Spleen (tissue), 11 donors: ENCODE data around the gene GKN1. TPM values are rescaled to one million over a fixed set of nuclear protein-coding genes. Genes with fewer than 3 reads are reported as not detected.

ENCODE experiments used
- DNase-seq: peaks from one replicate; pipeline ENCODE4 v3.0.0-alpha.2; 2020
- H3K27ac ChIP-seq, 8 donors: fragments of 200-600 bp; sonication (generic) in 7 of 8; 1 replicate in 4 of 8; 2 replicates in 4 of 8; pipeline versions ENCODE4 v1.5.0 to v1.8.0; 2016 to 2021; ENCODE audit warnings: inconsistent platforms in 4 of 8, mild to moderate bottlenecking in 4 of 8, moderate library complexity in 1 of 8
- H3K27me3 ChIP-seq, 7 donors: fragments of 200-600 bp; sonication (generic) in 6 of 7; replicated peaks in 1 of 7; 1 replicate in 4 of 7; 2 replicates in 3 of 7; pipeline versions ENCODE4 v1.5.0 to v1.8.0; 2016 to 2021; ENCODE audit warnings: inconsistent platforms in 3 of 7, mild to moderate bottlenecking in 1 of 7
- H3K36me3 ChIP-seq, 6 donors: fragments of 200-600 bp; sonication (generic) in 5 of 6; 1 replicate in 4 of 6; 2 replicates in 2 of 6; pipeline versions ENCODE4 v1.5.0 to v1.8.0; 2016 to 2021; ENCODE audit warnings: inconsistent platforms in 2 of 6
- H3K4me1 ChIP-seq, 6 donors: fragments of 200-600 bp; sonication (generic) in 5 of 6; 1 replicate in 3 of 6; 2 replicates in 3 of 6; pipeline versions ENCODE4 v1.5.0 to v1.8.0; 2016 to 2021; ENCODE audit warnings: inconsistent platforms in 3 of 6
- H3K4me3 ChIP-seq, 8 donors: fragments of 200-600 bp; sonication (generic) in 7 of 8; 1 replicate in 4 of 8; 2 replicates in 4 of 8; pipeline versions ENCODE4 v1.5.0 to v1.8.0; 2016 to 2021; ENCODE audit warnings: inconsistent platforms in 4 of 8, mild to moderate bottlenecking in 4 of 8, moderate library complexity in 2 of 8
- H3K9me3 ChIP-seq, 8 donors: fragments of 200-600 bp; sonication (generic) in 7 of 8; 1 replicate in 4 of 8; 2 replicates in 4 of 8; pipeline versions ENCODE4 v1.5.0 to v1.8.0; 2016 to 2021; ENCODE audit warnings: inconsistent platforms in 4 of 8
- POLR2A ChIP-seq, 3 donors: fragments of 450-650 bp; IDR thresholded peaks; one replicate each; pipeline ENCODE4 v1.5.1; 2017; ENCODE audit warnings: antibody characterized with exemption in 3 of 3, mild to moderate bottlenecking in 1 of 3
- POLR2AphosphoS5 ChIP-seq, 3 donors: sonication (generic); formaldehyde crosslinking; IDR thresholded peaks; one replicate each; pipeline ENCODE4 v1.5.1; 2017; ENCODE audit warnings: antibody characterized with exemption in 3 of 3
- WGBS, 5 donors: extraction: QIAGEN DNeasy Blood & Tissue Kit in 3 of 5; methylation state at CpG; one replicate each; pipeline versions ENCODE4 v1.1.5 to v1.1.7; 2013 to 2018; 5-methylcytosine and 5-hydroxymethylcytosine counted together
- intact Hi-C: fragments of 100-400 bp; cut with DNase I; formaldehyde crosslinking; loops from one replicate; pipeline ENCODE4 v1.15.0; 2023; ENCODE audit warnings: low total_unique reads
- polyA plus RNA-seq, 3 donors: library from polyadenylated mRNA; stranded (reverse); fragments of 200-250 nt; gene quantifications; one replicate each; pipeline ENCODE4 v1.2.1, GENCODE V29; 2013
- total RNA-seq, 7 donors: library from RNA; depleted of rRNA in 3 of 7; stranded (reverse); fragments of >200 nt in 3 of 7; fragmentation: NEBNext Ultra II Directional in 4 of 7; extraction: Animal tissue kit (Norgen Biotek cat#: 25700) in 4 of 7; gene quantifications; one replicate each; pipeline versions ENCODE4 v1.1.0 to v1.2.1, GENCODE V29; 2016 to 2021
- TF ChIP-seq, protein P1 (sequence below), 11 experiments: fragments of 200-600 bp in 7 of 11; fragments of 450-650 bp in 4 of 11; sonication (generic) in 4 of 11; IDR thresholded peaks in 8 of 11; conservative IDR thresholded peaks in 3 of 11; 1 replicate in 7 of 11; 2 replicates in 4 of 11; pipeline versions ENCODE4 v1.4.0 to v1.8.0; 2016 to 2021; ENCODE audit warnings: antibody characterized with exemption in 11 of 11, inconsistent platforms in 4 of 11, mild to moderate bottlenecking in 1 of 11
- donor health status: healthy with polysubstance abuse.
- donor health status: DM: no; HTN: no; CAD: no; lungs with moderate emphysema.
- donor health status: DM: no; HTN: no; CAD: no.
- donor health status: Bipolar disorder and iron deficiency.
- donor health status: healthy.
- donor health status: DM: no; HTN: no; CAD: no.
- donor health status: DM: yes; HTN: yes; CAD: no.

The GKN1 gene
- total and polyA plus RNA-seq, 10 donors: 0.28 TPM; not detected in 9

DNA sequence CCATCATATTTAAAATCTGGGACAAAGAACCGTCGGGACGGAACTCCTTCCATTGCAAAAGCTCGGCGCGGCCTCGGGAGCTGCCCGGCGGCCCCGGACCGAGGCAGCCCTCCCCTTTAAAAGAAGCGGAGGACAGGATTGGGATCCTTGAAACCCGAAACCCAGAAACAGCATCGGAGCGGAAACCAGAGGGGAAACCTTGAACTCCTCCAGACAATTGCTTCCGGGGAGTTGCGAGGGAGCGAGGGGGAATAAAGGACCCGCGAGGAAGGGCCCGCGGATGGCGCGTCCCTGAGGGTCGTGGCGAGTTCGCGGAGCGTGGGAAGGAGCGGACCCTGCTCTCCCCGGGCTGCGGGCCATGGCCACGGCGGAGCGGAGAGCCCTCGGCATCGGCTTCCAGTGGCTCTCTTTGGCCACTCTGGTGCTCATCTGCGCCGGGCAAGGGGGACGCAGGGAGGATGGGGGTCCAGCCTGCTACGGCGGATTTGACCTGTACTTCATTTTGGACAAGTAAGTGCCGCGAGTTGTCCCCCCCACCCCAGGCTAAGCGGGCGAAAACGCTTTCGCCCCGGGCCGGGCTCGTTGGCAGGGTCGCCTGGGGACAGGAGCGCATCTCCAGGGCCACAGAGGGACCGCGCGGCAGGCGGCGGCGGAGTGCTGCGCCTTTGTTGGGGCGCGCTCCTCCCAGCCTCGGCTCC is 38.9 kb downstream of the GKN1 start, which contains the start of gene ANTXR1:
Gene ANTXR1 (plus strand): TSS at position 38 of the 698 bp plus-strand sequence. CDS start 321 bp downstream, at position 359.
- DNase-seq: peak; percentile 72
- TF ChIP-seq POLR2A (IDR thresholded peaks at IDR 0.05) (no peak), POLR2AphosphoS5 (IDR thresholded peaks at IDR 0.05) (peak in 2 of 3 donors; percentile 48 to 64)
- TF ChIP-seq, protein P1, sequence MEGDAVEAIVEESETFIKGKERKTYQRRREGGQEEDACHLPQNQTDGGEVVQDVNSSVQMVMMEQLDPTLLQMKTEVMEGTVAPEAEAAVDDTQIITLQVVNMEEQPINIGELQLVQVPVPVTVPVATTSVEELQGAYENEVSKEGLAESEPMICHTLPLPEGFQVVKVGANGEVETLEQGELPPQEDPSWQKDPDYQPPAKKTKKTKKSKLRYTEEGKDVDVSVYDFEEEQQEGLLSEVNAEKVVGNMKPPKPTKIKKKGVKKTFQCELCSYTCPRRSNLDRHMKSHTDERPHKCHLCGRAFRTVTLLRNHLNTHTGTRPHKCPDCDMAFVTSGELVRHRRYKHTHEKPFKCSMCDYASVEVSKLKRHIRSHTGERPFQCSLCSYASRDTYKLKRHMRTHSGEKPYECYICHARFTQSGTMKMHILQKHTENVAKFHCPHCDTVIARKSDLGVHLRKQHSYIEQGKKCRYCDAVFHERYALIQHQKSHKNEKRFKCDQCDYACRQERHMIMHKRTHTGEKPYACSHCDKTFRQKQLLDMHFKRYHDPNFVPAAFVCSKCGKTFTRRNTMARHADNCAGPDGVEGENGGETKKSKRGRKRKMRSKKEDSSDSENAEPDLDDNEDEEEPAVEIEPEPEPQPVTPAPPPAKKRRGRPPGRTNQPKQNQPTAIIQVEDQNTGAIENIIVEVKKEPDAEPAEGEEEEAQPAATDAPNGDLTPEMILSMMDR (IDR thresholded peaks at IDR 0.05 in 8 of 11, conservative IDR thresholded peaks at IDR 0.05 in 3 of 11): no peak
- 0 to 4% (median 1%) methylated on average over 31 to 63 of the region's 63 CpGs for WGBS, 5 donors
- Histone ChIP-seq H3K27ac (peak within 1 kb of the TSS; percentile 4 to 83 (median 76)), H3K36me3 (no peaks in the 10 kb centered on the region), H3K27me3 (peaks cover 4 to 64% (median 29%) of the 10 kb centered on the region in 7 donors), H3K9me3 (no peaks in the 10 kb centered on the region), H3K4me1 (peaks cover 7 to 24% (median 19%) of the 10 kb centered on the region in 6 donors), H3K4me3 (peak within 1 kb of the TSS; percentile 43 to 81 (median 50))
- intact Hi-C loops: no loop called here

DNA sequence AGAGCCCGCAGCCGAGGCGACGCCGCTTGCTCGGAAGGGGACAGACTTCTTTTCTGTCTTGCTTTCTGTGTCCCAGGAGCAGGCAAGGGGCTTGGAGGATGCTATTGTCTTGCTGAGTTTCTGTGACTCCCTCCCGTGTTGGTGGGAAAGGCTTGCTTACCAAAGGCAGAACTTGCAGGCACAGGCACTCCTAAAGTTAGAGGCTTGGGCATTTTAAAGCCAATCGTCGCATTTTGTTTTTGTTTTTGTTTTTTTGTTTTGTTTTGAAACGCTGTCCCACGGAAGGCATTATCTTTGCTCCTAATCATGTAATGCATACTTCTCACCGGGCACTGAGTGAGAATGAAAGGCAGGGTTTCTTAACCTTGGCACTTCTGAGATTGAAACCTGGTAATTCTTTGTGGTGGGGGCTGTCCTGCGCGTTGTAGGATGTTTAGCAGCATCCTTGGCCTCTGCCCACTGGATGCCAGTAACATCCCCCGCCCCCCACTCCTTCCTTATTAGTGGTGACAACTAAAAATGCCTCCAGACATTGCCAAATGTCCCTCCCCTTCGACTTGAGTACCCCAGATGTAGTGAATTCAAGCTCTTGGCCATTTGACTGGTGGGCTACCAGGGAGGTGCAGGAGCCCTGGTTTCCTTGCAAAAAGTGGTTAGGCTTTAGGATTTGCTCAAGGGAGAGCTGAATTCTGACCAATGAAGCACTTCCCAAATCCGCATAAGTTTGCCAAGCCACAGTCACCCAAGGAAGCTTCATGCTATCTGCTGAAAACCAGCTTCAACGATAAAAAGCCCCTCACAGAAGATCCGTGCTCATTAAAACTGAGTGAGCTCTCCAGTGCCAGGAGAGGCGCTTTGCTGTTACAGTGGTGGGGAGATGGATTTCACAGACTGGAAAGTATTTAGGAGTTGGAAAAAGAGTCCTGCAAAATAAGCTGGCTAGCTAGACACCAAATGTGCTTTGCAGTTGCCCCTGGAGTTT is 39.7 kb downstream of the GKN1 start:
- WGBS, 5 donors: 3 to 5% (median 3%) methylated on average over 16 to 20 of the region's 20 CpGs
- no peak for DNase-seq
- intact Hi-C loops: no loop called here

DNA sequence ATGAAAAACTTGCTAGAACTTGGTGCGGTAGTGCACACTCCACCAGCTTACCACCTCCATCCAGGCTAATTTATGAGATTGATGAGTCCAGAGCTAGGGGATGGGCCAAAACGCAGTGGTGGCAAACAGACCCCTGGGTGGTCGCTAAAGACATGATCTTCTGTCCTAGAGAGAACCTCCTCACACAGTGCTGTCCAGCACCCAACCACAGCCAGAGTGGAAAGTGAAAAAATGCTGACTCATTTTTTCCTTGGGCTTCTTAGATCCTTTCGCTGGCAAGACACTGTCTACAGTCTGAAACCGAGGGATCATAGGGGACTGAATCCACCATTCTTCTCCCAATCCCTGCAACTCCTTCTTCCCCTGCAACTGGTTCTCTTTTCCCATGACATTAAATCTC is 42.6 kb downstream of the GKN1 start:
- no peak for DNase-seq
- H3K4me3 ChIP-seq: peak overlapping the region in 1 of 8 donors; percentile 5

More for the DNA sequence above, 39.7 kb downstream of the GKN1 start:
- Histone ChIP-seq H3K9me3 (no peaks in the 10 kb centered on the region), H3K4me3 (peak overlapping the region; percentile 43 to 81 (median 50)), H3K36me3 (no peaks in the 10 kb centered on the region), H3K27me3 (peaks cover 4 to 67% (median 31%) of the 10 kb centered on the region in 7 donors), H3K4me1 (peaks cover 7 to 24% (median 19%) of the 10 kb centered on the region in 6 donors), H3K27ac (peak overlapping the region; percentile 4 to 83 (median 76))
- TF ChIP-seq POLR2AphosphoS5 (IDR thresholded peaks at IDR 0.05): no peak
- TF ChIP-seq POLR2A (IDR thresholded peaks at IDR 0.05): no peak
- TF ChIP-seq, protein P1 (IDR thresholded peaks at IDR 0.05 in 8 of 11, conservative IDR thresholded peaks at IDR 0.05 in 3 of 11): no peak

More for the DNA sequence above, 42.6 kb downstream of the GKN1 start:
- TF ChIP-seq POLR2A (IDR thresholded peaks at IDR 0.05): no peak
- TF ChIP-seq, protein P1 (IDR thresholded peaks at IDR 0.05 in 8 of 11, conservative IDR thresholded peaks at IDR 0.05 in 3 of 11): no peak
- no peak for TF ChIP-seq POLR2AphosphoS5 (IDR thresholded peaks at IDR 0.05)
- H3K4me1 ChIP-seq: peaks cover 7 to 25% (median 19%) of the 10 kb centered on the region in 6 donors
- H3K9me3 ChIP-seq: no peaks in the 10 kb centered on the region
- intact Hi-C loops: no loop called here
- 60 to 82% (median 69%) methylated on average over 5 of the region's 5 CpGs for WGBS, 5 donors
- no peaks in the 10 kb centered on the region for H3K36me3 ChIP-seq
- H3K27ac ChIP-seq: peak overlapping the region in 1 of 8 donors; percentile 13
- peaks cover 4 to 74% (median 31%) of the 10 kb centered on the region in 7 donors for H3K27me3 ChIP-seq
